GM12891 (cell line): ENCODE measurements around the gene SPRR1B.

ENCODE experiments used
- POLR2A ChIP-seq: IDR thresholded peaks from 2 replicates; pipeline ENCODE4 v1.6.1; 2011; ENCODE audit warnings: low read depth, low read length, control low read depth
- POLR2AphosphoS5 ChIP-seq: IDR thresholded peaks from 2 replicates; pipeline ENCODE4 v1.6.1; 2011; ENCODE audit warnings: low read depth, low read length, control low read depth
- SPI1 ChIP-seq: IDR thresholded peaks from 2 replicates; pipeline ENCODE4 v1.6.1; 2011; ENCODE audit warnings: low read depth, low read length, control low read depth
- TAF1 ChIP-seq: IDR thresholded peaks from 2 replicates; pipeline ENCODE4 v1.6.1; 2011; ENCODE audit warnings: low read depth, low read length, control low read depth

- no peak for TF ChIP-seq POLR2A
- TF ChIP-seq POLR2AphosphoS5: no peak
- TF ChIP-seq TAF1: no peak
- TF ChIP-seq SPI1: no peak
Observed at GRCh38 chr1:152996633-152997400, 34.2 kb upstream of the SPRR1B start.
